PFSK-1 (cell line): Measurements from ENCODE around the gene CXCR5.

Experiments used
- FOXP2 ChIP-seq: optimal IDR thresholded peaks from 2 replicates; pipeline ENCODE3; 2011; ENCODE audit warnings: borderline replicate concordance, control low read depth, inconsistent platforms; ENCODE audit not compliant: insufficient read depth; ENCODE audit errors: extremely low read length, extremely low read depth
- POLR2AphosphoS5 ChIP-seq: IDR thresholded peaks from 2 replicates; pipeline ENCODE4 v1.6.1; 2012; ENCODE audit warnings: low read depth, mild to moderate bottlenecking, control low read depth, low read length, moderate library complexity
- SIN3A ChIP-seq: IDR thresholded peaks from 2 replicates; pipeline ENCODE4 v1.6.1; 2012; ENCODE audit warnings: mild to moderate bottlenecking, low read length, moderate library complexity, borderline replicate concordance; ENCODE audit not compliant: insufficient read depth
- TAF1 ChIP-seq: IDR thresholded peaks from 2 replicates; pipeline ENCODE4 v1.6.1; 2012; ENCODE audit warnings: low read length, control low read depth, borderline replicate concordance; ENCODE audit not compliant: insufficient read depth
- TF ChIP-seq, protein P1 (sequence below), 2 experiments: IDR thresholded peaks; 2 replicates each; pipeline versions ENCODE4 v1.6.1 to v1.8.0; 2011 to 2012; ENCODE audit warnings: low read depth in 2 of 2, low read length in 2 of 2, control low read depth in 1 of 2, inconsistent platforms in 1 of 2, mild to moderate bottlenecking in 1 of 2, moderate library complexity in 1 of 2; ENCODE audit not compliant: insufficient read depth in 1 of 2

DNA sequence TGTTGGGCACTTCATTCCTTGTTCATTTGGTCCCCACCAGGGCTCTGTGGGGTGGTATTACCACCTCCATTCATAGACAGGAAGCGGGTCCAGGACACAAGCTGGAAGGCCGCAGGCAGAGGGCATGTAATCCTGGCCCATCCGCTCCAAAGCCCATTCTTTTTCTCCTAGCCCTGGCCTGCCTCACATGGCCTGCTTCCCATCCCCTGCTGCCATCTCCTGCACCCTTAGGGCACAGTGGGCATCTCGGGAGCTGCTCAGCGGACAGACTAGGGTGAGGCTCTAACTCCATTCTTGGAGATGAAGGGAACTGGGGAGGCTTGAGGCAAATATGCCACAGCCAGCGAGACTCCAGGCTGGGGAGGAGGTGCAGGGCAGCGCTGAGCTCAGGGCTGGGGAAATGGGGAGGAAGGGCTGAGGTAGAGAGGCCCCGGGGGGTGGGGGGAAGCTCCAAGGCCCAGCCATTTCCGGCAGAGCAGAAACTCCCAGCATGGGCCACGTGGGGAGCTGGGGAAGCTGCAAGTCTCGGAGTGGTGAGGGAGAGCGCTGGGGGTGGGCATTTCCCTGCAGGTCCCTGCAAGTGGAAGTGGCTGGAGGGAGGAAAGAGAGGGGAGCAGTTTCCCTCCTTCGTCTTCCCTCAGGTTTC, 56.4 kb downstream of the CXCR5 start:
- no peak for TF ChIP-seq POLR2AphosphoS5
- TF ChIP-seq SIN3A, result no peak
- TF ChIP-seq, protein P1, sequence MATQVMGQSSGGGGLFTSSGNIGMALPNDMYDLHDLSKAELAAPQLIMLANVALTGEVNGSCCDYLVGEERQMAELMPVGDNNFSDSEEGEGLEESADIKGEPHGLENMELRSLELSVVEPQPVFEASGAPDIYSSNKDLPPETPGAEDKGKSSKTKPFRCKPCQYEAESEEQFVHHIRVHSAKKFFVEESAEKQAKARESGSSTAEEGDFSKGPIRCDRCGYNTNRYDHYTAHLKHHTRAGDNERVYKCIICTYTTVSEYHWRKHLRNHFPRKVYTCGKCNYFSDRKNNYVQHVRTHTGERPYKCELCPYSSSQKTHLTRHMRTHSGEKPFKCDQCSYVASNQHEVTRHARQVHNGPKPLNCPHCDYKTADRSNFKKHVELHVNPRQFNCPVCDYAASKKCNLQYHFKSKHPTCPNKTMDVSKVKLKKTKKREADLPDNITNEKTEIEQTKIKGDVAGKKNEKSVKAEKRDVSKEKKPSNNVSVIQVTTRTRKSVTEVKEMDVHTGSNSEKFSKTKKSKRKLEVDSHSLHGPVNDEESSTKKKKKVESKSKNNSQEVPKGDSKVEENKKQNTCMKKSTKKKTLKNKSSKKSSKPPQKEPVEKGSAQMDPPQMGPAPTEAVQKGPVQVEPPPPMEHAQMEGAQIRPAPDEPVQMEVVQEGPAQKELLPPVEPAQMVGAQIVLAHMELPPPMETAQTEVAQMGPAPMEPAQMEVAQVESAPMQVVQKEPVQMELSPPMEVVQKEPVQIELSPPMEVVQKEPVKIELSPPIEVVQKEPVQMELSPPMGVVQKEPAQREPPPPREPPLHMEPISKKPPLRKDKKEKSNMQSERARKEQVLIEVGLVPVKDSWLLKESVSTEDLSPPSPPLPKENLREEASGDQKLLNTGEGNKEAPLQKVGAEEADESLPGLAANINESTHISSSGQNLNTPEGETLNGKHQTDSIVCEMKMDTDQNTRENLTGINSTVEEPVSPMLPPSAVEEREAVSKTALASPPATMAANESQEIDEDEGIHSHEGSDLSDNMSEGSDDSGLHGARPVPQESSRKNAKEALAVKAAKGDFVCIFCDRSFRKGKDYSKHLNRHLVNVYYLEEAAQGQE (IDR thresholded peaks at IDR 0.05; ENCODE audit: insufficient read depth in 1 of 2, low read depth in 2 of 2, low read length in 2 of 2), result no peak
- TF ChIP-seq TAF1, result no peak
- no peak for TF ChIP-seq FOXP2
